Measurements from ENCODE around the gene SLC25A13. TPM values are rescaled to one million over a fixed set of nuclear protein-coding genes. Genes with fewer than 3 reads are reported as not detected.
"Not testable (repeated sequence)": the region's sequence is repeated elsewhere in the genome, so short reads cannot be mapped to it uniquely, and the experiment has no call there.

SLC25A13 gene
- total RNA-seq, 1 experiment from 2014 or later = 71.3 TPM

- not testable (repeated sequence) for DNase-seq (ENCODE audit: low spot score)
Measured at GRCh38 chr7:96326752-96327151, 4.9 kb upstream of the SLC25A13 start.

- DNase-seq (ENCODE audit: low spot score) = no peak
Measured at GRCh38 chr7:96322847-96323461, 1.1 kb upstream of the SLC25A13 start.

- no peak for DNase-seq (ENCODE audit: low spot score)
Measured at GRCh38 chr7:96322373-96322695, 436 bp upstream of the SLC25A13 start.

DNA sequence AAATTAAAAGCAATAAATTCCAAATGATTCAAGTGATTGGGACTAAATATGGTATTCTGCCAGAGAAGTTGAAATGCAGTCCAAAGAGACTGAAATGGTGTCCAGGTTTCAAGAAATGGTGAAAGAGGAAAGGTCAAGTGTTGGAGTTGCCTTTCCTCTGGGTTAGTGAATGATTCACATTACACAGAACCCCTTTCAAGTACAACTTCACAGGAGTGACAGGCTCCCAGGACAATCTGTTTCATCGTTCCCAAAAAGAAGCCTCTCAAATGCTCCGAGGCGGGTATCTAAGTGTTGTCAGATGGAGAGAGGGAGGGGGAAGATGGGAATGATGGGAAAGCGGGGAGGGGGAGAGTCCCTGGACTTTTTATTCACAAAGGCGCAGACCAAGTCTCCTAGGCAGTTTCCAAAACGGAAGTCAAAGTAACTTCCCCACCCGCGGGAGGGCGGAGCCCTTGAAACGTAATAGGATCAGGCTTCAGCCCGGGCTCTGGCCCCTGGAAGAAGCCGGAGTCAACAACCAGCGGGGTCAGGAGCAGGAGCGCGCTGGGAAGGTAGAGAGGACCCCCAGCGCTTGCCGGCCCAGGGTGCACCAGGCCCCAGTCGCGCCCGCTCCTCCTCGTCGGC, 754 bp downstream of the SLC25A13 start:
- peak; percentile 83 for DNase-seq (ENCODE audit: low spot score)

GRCh38 chr7:96320442-96320841, 1.5 kb downstream of the SLC25A13 start:
- DNase-seq (ENCODE audit: low spot score) = no peak

DNA sequence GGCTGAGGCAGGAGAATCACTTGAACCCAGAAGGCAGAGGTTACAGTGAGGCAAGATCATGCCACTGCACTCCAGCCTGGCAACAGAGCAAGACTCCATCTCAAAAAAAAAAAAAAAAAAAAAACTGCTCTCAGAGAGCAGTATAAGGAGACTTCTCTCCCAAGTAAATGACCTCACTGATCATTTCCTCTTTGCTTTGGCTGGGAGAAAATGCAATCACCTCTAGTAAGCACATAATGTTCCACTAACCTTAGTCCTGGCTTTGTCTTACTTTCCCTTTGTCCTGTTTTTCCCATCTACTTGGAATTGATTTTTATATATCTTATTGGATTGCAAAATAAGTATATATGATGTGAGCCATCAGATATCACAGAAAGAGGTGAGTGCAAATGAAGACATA, 2.5 kb downstream of the SLC25A13 start:
- DNase-seq (ENCODE audit: low spot score) = no peak

GRCh38 chr7:96316949-96317348, 4.9 kb downstream of the SLC25A13 start:
- no peak for DNase-seq (ENCODE audit: low spot score)

DNA sequence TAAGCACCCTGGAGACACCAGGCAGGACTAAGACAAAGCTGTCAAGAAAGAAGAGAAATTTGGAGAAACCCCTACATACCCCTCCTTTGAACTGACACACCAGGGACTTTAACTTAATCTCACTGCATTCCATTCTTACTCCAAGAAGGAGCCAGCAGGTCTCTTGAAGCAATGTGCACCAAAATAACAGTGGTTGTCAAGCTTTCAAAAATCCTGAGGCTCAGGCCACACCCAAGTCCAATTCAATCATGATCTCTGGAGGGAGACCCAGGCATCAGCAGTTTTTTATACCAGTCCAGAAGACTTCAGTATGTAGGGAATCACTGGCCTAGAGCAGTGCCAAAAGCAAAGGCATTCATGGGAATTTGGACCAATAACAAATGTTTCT, 6.8 kb downstream of the SLC25A13 start:
- DNase-seq (ENCODE audit: low spot score) = no peak

DNA sequence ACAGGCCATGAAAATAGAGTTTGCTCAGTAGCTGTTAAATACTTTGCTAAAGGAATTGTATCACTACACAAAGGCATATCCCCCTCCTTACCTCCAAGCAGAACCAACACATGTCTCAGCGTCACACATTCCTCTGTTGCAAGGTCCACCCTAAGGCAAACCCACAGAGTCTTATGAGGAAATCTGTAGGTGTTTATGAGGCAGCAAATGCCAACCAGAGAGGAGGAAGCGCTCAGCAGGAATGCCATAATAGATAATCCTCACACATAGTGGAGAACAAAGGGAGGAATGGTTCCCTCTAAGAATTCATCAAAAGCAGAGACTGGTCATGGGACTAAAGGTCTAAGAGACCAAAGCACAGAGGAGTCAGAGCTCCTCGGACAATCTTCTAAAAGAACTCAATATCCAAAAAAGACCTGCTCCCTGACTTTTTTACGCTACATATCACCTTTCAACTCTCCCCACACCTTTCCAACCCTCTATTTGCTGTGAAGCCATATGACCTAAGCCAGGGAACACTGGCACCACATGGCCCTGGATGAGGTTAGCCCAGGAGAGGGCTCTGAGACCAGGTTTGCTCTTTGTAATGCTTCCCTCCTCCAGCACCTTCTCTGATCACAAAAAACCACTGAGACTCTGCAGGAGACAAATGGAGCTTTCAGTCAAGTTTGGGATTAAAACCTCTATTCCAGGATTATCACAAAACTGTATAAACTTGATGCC, 7.3 kb downstream of the SLC25A13 start:
- peak; percentile 35 for DNase-seq (ENCODE audit: low spot score)

DNA sequence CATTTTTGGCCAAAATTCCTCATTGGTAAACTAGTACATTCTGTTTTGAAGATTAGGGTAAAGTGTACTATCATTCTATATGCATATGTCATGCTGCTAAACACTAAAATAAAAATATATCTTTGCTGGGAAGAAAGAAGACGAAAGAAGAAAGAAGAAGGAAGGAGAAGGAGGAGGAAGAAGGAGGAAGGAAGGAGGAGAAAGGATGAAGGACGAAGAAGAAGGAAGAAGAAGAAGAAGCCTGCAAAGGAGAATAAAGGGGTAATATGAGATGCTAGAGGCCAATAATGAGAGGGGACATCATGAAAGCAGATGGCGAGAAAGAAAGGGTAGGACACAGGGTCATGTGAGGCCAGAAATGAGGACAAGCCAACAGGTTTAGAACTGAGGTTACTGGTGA, 8.0 kb downstream of the SLC25A13 start:
- DNase-seq (ENCODE audit: low spot score) = no peak

DNA sequence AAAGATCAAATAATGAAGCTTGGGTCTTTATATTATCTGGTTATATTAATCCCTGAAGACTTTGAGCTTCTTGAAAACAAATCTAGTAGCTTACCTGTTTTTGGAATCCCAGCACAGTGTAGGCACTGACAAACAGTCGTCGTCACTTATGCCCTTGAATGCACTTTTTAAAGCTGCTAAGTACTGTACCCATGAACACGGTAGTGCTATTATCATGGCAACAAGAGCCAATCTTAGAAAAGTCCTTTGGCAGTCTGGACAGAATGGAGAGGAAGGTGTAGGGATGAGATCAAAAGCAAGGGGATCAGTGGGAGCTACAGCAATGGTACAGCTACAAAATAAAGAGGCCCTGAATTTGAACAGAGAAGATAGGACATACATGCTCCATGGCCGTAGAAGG, 9.4 kb downstream of the SLC25A13 start:
- DNase-seq (ENCODE audit: low spot score) = no peak

DNA sequence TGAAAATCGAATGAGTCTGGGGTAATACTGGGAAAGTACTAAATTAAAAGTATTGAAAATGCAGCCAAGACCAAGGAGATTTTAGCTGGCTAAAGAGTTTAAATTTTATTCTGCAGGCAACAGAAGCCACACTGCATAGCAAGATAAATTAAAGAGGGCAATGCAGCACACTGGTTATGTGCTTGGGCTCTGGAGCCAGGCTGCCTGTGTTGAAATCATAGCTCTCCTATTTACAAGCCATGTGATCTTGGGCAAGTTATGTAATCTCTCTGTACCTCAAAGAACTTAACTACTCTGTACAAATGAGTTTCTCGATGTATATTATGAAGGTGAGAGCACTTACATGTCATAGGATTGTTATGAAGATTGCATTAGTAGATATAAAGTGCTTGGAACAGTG, 9.9 kb downstream of the SLC25A13 start:
- no peak for DNase-seq (ENCODE audit: low spot score)

DNA sequence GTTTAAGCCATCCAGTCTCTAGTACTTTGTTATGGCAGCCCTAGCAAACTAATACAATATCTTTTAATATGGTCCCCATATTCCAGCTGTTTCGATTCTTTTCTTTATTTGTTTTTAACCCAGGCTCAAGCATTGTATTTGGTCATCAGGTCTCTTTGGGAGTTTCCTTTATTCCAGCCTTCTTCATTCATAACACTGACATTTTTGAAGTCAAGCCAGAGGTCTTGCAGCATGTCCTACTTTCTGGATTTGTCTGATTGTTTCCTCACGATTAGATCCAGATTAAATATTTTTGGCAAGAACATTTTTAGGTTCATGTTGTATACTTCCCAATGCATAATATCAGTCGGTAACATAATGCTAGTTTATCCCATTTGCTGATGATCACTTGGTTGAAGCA, 11.8 kb downstream of the SLC25A13 start:
- DNase-seq (ENCODE audit: low spot score) = no peak

DNA sequence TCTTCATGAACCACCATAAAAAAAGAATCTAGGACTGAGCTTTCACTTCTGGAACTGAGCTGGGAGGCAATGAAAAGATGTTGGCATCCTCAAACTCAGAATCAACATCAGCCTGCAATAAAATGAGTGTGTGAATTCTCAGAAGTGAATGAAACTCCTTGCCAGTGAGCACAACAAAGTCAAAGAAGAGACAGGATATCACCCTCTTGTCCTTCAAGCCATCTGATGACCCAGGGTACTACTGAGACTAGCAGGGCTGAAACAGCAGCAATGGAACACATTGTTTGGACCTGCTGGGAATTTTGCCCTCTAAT, 13.0 kb downstream of the SLC25A13 start:
- no peak for DNase-seq (ENCODE audit: low spot score)

- no peak for DNase-seq (ENCODE audit: low spot score)
Measured at GRCh38 chr7:96308253-96308949, 13.5 kb downstream of the SLC25A13 start.

- no peak for DNase-seq (ENCODE audit: low spot score)
Measured at GRCh38 chr7:96306385-96307125, 15.3 kb downstream of the SLC25A13 start.

DNA sequence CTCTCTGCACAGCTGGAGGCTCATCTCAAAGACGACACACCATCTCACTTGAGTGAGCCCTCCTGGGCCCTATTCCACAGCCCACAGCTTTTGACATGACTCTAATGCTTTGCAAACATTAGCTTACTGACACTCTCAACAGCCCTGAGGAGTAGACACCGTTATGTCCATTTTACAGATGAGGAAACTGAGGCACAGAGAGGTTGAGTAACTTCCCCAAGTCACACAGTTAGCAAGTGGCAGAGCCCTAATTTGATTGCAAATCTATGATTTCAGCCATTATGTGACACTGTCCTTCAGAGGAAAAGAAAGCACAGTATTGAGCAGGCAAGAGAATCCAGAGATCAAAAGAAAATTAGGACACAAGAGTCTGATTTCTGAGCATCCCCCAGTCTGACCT, 16.0 kb downstream of the SLC25A13 start:
- no peak for DNase-seq (ENCODE audit: low spot score)

GRCh38 chr7:96304573-96304972, 17.3 kb downstream of the SLC25A13 start:
- peak; percentile 18 for DNase-seq (ENCODE audit: low spot score)

DNA sequence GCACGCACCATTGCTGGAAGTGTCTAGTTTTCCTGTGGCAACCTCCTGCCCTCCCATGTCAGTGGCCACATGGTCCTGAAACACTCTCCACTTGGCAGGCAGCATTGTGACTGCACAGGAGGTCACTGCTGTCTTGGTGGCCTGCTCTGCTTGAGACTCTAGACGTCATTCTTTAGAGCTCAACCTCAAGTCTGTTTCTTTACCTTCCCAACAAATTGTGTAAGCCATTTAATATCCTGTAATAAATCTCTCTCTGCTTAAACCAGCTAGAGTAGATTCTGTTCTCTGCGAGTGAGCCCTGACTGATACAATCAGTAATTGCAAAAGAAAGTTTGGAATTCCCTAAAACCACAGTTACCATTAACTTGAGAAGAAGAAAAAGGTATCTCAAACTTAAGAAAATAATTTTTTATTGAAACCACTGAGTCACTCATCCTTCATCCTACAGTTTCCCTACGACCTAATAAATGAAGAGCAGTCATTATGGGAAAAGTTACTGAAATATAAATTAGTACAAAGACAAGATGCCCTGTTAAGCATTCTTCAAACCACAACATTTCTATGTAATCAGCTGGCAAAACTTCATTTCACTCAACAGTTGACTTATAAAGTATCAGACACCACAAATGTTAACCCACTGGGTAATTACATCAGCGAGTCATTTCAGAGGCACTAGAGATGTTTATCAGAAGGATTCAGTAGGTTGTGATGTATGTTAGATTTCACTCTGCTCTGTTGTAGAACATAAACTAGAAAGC, 18.0 kb downstream of the SLC25A13 start:
- DNase-seq (ENCODE audit: low spot score) = peak; percentile 89

- peak; percentile 8 for DNase-seq (ENCODE audit: low spot score)
Measured at GRCh38 chr7:96303105-96303685, 18.7 kb downstream of the SLC25A13 start.

DNA sequence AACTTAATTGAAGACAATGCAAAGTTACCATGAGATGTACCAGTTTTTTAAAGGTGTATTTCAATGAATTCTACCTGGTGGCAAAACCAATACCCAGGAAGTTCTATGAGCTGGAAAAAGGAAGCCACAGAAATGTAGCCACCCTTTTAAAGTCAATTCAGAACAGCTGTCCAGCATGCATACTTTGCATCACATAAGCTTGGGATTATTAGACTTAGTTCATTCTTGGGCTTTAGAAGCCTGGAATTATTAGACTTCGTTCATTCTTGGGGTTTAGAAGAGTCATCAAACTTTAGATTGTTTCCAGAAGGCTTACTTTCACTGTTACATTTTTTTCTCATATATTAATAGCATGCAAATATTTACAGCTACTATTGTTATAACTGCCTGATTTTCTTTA, 20.9 kb downstream of the SLC25A13 start:
- no peak for DNase-seq (ENCODE audit: low spot score)

All from A172 (cell line).